Neural cell (in vitro differentiated cells): ENCODE data around the gene TARBP2. TPM values are rescaled to one million over a fixed set of nuclear protein-coding genes. Genes with fewer than 3 reads are reported as not detected.

Source experiments
- H2AFZ ChIP-seq: fragments of 200-600, 300-800 bp; sonication (generic), shearing (Covaris generic); 2 replicates; pipeline ENCODE4 v1.6.0; 2014; ENCODE audit warnings: low read depth, mild to moderate bottlenecking, antibody characterized with exemption, low read length, moderate library complexity
- H3F3A ChIP-seq: fragments of 200-600 bp; shearing (Covaris generic); 2 replicates; pipeline ENCODE4 v1.6.1; 2016; ENCODE audit warnings: mild to moderate bottlenecking, moderate library complexity, mixed read lengths, antibody characterized with exemption, low read length; ENCODE audit not compliant: insufficient read depth, poor library complexity, severe bottlenecking
- H3K27ac ChIP-seq: fragments of 200-600, 300-800 bp; sonication (generic), shearing (Covaris generic); 2 replicates; pipeline ENCODE4 v1.5.1; 2014; ENCODE audit warnings: mild to moderate bottlenecking, low read length, moderate library complexity
- H3K27me3 ChIP-seq: fragments of 300-800, 200-600 bp; sonication (generic), shearing (Covaris generic); 2 replicates; pipeline ENCODE4 v1.6.0; 2014; ENCODE audit warnings: mild to moderate bottlenecking, low read depth, low read length, moderate library complexity; ENCODE audit not compliant: insufficient read depth
- H3K36me3 ChIP-seq: fragments of 300-800, 200-600 bp; sonication (generic), shearing (Covaris generic); 2 replicates; pipeline ENCODE4 v1.5.1; 2014; ENCODE audit warnings: mild to moderate bottlenecking, antibody characterized with exemption, low read length, moderate library complexity; ENCODE audit not compliant: insufficient read depth
- H3K4me2 ChIP-seq: fragments of 300-800, 200-600 bp; sonication (generic), shearing (Covaris generic); 2 replicates; pipeline ENCODE4 v1.6.0; 2014; ENCODE audit warnings: mild to moderate bottlenecking, low read length
- H3K4me3 ChIP-seq: fragments of 300-800, 200-600 bp; sonication (generic), shearing (Covaris generic); 2 replicates; pipeline ENCODE4 v1.5.1; 2014; ENCODE audit warnings: mild to moderate bottlenecking, low read length, moderate library complexity
- H3K79me2 ChIP-seq: fragments of 200-600 bp; shearing (Covaris generic); replicated peaks from 2 replicates; pipeline ENCODE4 v1.6.0; 2014; ENCODE audit warnings: mild to moderate bottlenecking, low read length, moderate library complexity; ENCODE audit not compliant: insufficient read depth
- H3K9ac ChIP-seq: fragments of 300-800, 200-600 bp; sonication (generic), shearing (Covaris generic); 2 replicates; pipeline ENCODE4 v1.6.1; 2016; ENCODE audit warnings: mild to moderate bottlenecking, low read length, mixed read lengths
- H3K9me2 ChIP-seq: fragments of 200-600 bp; shearing (Covaris generic); 2 replicates; pipeline ENCODE4 v1.6.1; 2016; ENCODE audit warnings: mild to moderate bottlenecking, low read length, mixed read lengths; ENCODE audit not compliant: insufficient read depth
- H3K9me3 ChIP-seq: fragments of 200-600, 300-800 bp; sonication (generic), shearing (Covaris generic); 2 replicates; pipeline ENCODE4 v1.6.1; 2016; ENCODE audit warnings: mild to moderate bottlenecking, mixed run types, low read length, moderate library complexity, mixed read lengths
- H4K20me1 ChIP-seq: fragments of 200-600 bp; shearing (Covaris generic); 2 replicates; pipeline ENCODE4 v1.6.1; 2016; ENCODE audit warnings: mild to moderate bottlenecking, mixed run types; ENCODE audit not compliant: insufficient read depth
- EP300 ChIP-seq: fragments of 450-650 bp; conservative IDR thresholded peaks from 2 replicates; pipeline ENCODE4 v1.6.1; 2014; ENCODE audit warnings: antibody characterized with exemption, mild to moderate bottlenecking, moderate library complexity; ENCODE audit not compliant: poor library complexity, severe bottlenecking
- EZH2 ChIP-seq: fragments of 200-600, 300-800 bp; shearing (Covaris generic), sonication (generic); IDR thresholded peaks from 2 replicates; pipeline ENCODE4 v1.6.1; 2014; ENCODE audit warnings: antibody characterized with exemption, low read length, borderline replicate concordance, mild to moderate bottlenecking; ENCODE audit not compliant: insufficient read depth, poor library complexity, severe bottlenecking
- MXI1 ChIP-seq: fragments of 450-650 bp; conservative IDR thresholded peaks from 2 replicates; pipeline ENCODE4 v1.6.1; 2014; ENCODE audit warnings: antibody characterized with exemption, mild to moderate bottlenecking; ENCODE audit not compliant: poor library complexity, severe bottlenecking
- POLR2AphosphoS5 ChIP-seq: IDR thresholded peaks from 2 replicates; pipeline ENCODE4 v1.6.1; 2012
- RAD21 ChIP-seq: fragments of 450-650 bp; conservative IDR thresholded peaks from 2 replicates; pipeline ENCODE4 v1.6.1; 2014; ENCODE audit warnings: antibody characterized with exemption, mild to moderate bottlenecking, moderate library complexity
- SMC3 ChIP-seq: fragments of 450-650 bp; conservative IDR thresholded peaks from 2 replicates; pipeline ENCODE4 v1.6.1; 2014; ENCODE audit warnings: antibody characterized with exemption, mild to moderate bottlenecking, moderate library complexity; ENCODE audit not compliant: poor library complexity
- TAF1 ChIP-seq: IDR thresholded peaks from 2 replicates; pipeline ENCODE4 v1.6.1; 2012; ENCODE audit warnings: low read depth
- polyA plus RNA-seq: library from polyadenylated mRNA; depleted of rRNA; stranded (reverse); fragments of >200 nt; gene quantifications from 2 replicates; pipeline ENCODE4 v1.2.3, GENCODE V29; 2014
- TF ChIP-seq, protein P1 (sequence below): IDR thresholded peaks from 2 replicates; pipeline ENCODE4 v1.6.1; 2012; ENCODE audit warnings: borderline replicate concordance
- TF ChIP-seq, protein P2 (sequence below): fragments of 450-650 bp; IDR thresholded peaks from 2 replicates; pipeline ENCODE4 v1.5.1; 2014; ENCODE audit warnings: antibody characterized with exemption, mild to moderate bottlenecking, moderate library complexity; ENCODE audit not compliant: poor library complexity, severe bottlenecking

The TARBP2 gene
- polyA plus RNA-seq, 1 donor from 2014 or later, result 135 TPM

DNA sequence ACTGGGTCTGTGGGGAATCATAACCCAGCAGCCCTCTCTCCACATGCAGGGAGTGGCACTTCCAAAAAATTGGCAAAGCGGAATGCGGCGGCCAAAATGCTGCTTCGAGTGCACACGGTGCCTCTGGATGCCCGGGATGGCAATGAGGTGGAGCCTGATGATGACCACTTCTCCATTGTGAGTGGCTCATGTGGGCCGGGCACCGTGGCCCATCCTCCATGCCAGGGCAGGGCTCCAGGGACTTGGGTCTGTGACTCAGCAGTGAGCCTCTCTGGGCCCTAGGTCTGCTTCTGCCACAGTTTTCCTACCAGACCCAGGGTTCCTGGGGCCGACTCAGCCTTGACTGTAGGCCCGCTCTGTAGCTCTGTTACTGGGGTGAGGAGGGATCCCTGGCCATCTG is 4.0 kb downstream of the TARBP2 start:
- H3K4me3 ChIP-seq, result no peak overlapping the region
- no peaks in the 10 kb centered on the region for H4K20me1 ChIP-seq
- peaks cover 12% of the 10 kb centered on the region for H3K79me2 ChIP-seq
- H3K36me3 ChIP-seq, result no peaks in the 10 kb centered on the region
- H3K27me3 ChIP-seq, result no peaks in the 10 kb centered on the region
- H3K27ac ChIP-seq, result no peak overlapping the region
- no peak overlapping the region for H2AFZ ChIP-seq
- H3K4me2 ChIP-seq, result no peak overlapping the region
- no peak for TF ChIP-seq TAF1
- no peak for TF ChIP-seq POLR2AphosphoS5
- no peak for TF ChIP-seq MXI1
- no peak for TF ChIP-seq SMC3
- no peak for TF ChIP-seq EZH2
- no peak for TF ChIP-seq EP300
- TF ChIP-seq, protein P1, sequence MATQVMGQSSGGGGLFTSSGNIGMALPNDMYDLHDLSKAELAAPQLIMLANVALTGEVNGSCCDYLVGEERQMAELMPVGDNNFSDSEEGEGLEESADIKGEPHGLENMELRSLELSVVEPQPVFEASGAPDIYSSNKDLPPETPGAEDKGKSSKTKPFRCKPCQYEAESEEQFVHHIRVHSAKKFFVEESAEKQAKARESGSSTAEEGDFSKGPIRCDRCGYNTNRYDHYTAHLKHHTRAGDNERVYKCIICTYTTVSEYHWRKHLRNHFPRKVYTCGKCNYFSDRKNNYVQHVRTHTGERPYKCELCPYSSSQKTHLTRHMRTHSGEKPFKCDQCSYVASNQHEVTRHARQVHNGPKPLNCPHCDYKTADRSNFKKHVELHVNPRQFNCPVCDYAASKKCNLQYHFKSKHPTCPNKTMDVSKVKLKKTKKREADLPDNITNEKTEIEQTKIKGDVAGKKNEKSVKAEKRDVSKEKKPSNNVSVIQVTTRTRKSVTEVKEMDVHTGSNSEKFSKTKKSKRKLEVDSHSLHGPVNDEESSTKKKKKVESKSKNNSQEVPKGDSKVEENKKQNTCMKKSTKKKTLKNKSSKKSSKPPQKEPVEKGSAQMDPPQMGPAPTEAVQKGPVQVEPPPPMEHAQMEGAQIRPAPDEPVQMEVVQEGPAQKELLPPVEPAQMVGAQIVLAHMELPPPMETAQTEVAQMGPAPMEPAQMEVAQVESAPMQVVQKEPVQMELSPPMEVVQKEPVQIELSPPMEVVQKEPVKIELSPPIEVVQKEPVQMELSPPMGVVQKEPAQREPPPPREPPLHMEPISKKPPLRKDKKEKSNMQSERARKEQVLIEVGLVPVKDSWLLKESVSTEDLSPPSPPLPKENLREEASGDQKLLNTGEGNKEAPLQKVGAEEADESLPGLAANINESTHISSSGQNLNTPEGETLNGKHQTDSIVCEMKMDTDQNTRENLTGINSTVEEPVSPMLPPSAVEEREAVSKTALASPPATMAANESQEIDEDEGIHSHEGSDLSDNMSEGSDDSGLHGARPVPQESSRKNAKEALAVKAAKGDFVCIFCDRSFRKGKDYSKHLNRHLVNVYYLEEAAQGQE, result no peak
- no peak for TF ChIP-seq RAD21
- TF ChIP-seq, protein P2, sequence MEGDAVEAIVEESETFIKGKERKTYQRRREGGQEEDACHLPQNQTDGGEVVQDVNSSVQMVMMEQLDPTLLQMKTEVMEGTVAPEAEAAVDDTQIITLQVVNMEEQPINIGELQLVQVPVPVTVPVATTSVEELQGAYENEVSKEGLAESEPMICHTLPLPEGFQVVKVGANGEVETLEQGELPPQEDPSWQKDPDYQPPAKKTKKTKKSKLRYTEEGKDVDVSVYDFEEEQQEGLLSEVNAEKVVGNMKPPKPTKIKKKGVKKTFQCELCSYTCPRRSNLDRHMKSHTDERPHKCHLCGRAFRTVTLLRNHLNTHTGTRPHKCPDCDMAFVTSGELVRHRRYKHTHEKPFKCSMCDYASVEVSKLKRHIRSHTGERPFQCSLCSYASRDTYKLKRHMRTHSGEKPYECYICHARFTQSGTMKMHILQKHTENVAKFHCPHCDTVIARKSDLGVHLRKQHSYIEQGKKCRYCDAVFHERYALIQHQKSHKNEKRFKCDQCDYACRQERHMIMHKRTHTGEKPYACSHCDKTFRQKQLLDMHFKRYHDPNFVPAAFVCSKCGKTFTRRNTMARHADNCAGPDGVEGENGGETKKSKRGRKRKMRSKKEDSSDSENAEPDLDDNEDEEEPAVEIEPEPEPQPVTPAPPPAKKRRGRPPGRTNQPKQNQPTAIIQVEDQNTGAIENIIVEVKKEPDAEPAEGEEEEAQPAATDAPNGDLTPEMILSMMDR, result no peak
- no peak overlapping the region for H3K9ac ChIP-seq
- no peaks in the 10 kb centered on the region for H3K9me2 ChIP-seq
- H3K9me3 ChIP-seq, result no peaks in the 10 kb centered on the region
- peaks cover 8% of the 10 kb centered on the region for H3F3A ChIP-seq

DNA sequence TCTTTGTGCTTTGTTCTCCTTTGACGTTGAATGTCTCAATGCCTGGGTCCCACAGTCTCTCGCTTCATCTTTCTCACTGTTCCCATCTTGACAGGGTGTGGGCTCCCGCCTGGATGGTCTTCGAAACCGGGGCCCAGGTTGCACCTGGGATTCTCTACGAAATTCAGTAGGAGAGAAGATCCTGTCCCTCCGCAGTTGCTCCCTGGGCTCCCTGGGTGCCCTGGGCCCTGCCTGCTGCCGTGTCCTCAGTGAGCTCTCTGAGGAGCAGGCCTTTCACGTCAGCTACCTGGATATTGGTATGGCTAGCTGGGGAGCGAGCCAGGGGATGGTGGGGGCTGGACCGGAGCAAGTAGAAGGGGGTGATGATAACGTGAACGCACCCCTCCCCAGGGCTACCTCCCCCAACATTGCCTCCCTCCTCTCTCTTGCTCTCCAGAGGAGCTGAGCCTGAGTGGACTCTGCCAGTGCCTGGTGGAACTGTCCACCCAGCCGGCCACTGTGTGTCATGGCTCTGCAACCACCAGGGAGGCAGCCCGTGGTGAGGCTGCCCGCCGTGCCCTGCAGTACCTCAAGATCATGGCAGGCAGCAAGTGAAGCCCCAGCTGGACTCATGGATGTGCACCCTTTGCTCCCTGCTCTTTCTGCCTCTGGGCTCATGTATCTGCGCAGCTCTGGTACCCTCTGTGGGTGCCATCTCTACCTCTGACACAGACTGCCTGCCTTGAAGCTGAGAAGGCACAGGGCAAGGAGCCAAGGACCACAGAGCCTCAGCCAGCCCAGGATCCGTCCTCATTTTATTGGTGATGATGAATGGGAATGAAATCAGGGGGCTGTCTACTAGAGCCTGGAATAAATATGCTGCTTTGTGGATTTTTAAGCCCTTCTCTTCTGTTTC is 4.7 kb downstream of the TARBP2 start:
- Histone ChIP-seq H3K9ac (no peak overlapping the region), H3K27me3 (no peaks in the 10 kb centered on the region), H4K20me1 (no peaks in the 10 kb centered on the region), H3K9me3 (no peaks in the 10 kb centered on the region), H3K79me2 (peaks cover 12% of the 10 kb centered on the region), H3K27ac (no peak overlapping the region), H3K9me2 (no peaks in the 10 kb centered on the region), H3F3A (peaks cover 5% of the 10 kb centered on the region), H3K4me3 (no peak overlapping the region), H3K36me3 (no peaks in the 10 kb centered on the region), H3K4me2 (no peak overlapping the region), H2AFZ (no peak overlapping the region)
- TF ChIP-seq MXI1, result no peak
- TF ChIP-seq EZH2, result no peak
- TF ChIP-seq, protein P2, result no peak
- no peak for TF ChIP-seq TAF1
- TF ChIP-seq SMC3, result no peak
- TF ChIP-seq RAD21, result no peak
